CD14-positive monocyte (primary cell): ENCODE data around the gene KRTAP1-5. TPM values are rescaled to one million over a fixed set of nuclear protein-coding genes. Genes with fewer than 3 reads are reported as not detected.

ENCODE experiments used
- DNase-seq, 3 donors: peaks; one replicate each; pipeline ENCODE4 v3.0.0-alpha.2; 2011 to 2022
- H2AFZ ChIP-seq: 2 replicates; pipeline ENCODE4 v1.6.0; 2012; ENCODE audit warnings: mild to moderate bottlenecking, low read depth, low read length, inconsistent platforms; ENCODE audit not compliant: insufficient read depth, poor library complexity, severe bottlenecking
- H3K27ac ChIP-seq, 2 donors: 1 replicate in 1 of 2; 2 replicates in 1 of 2; pipeline ENCODE4 v1.5.1; 2012 to 2013; ENCODE audit warnings: low read length in 2 of 2, control low read depth in 1 of 2, inconsistent platforms in 1 of 2, low read depth in 1 of 2, mild to moderate bottlenecking in 1 of 2
- H3K27me3 ChIP-seq, 2 donors: one replicate each; pipeline versions ENCODE4 v1.6.0 to v1.6.1; 2011 to 2013; ENCODE audit warnings: low read length in 2 of 2; ENCODE audit not compliant: control insufficient read depth in 2 of 2, insufficient read depth in 2 of 2
- H3K36me3 ChIP-seq, 2 donors: replicated peaks in 1 of 2; 1 replicate in 1 of 2; 2 replicates in 1 of 2; pipeline versions ENCODE4 v1.5.1 to v1.6.1; 2012 to 2013; ENCODE audit warnings: low read length in 2 of 2, control low read depth in 1 of 2, inconsistent platforms in 1 of 2, mild to moderate bottlenecking in 1 of 2; ENCODE audit not compliant: insufficient read depth in 2 of 2, control insufficient read depth in 1 of 2
- H3K4me1 ChIP-seq, 2 donors: 1 replicate in 1 of 2; 2 replicates in 1 of 2; pipeline versions ENCODE4 v1.5.1 to v1.6.1; 2012 to 2013; ENCODE audit warnings: low read length in 2 of 2, control low read depth in 1 of 2, inconsistent platforms in 1 of 2, mild to moderate bottlenecking in 1 of 2, moderate library complexity in 1 of 2; ENCODE audit not compliant: insufficient read depth in 2 of 2, control insufficient read depth in 1 of 2
- H3K4me2 ChIP-seq: replicated peaks from 2 replicates; pipeline ENCODE3; 2012; ENCODE audit warnings: low read length, moderate library complexity, mild to moderate bottlenecking; ENCODE audit not compliant: poor library complexity, severe bottlenecking; ENCODE audit errors: extremely low read depth
- H3K4me3 ChIP-seq, 3 experiments: fragments of 200-600 bp in 1 of 3; sonication (generic) in 1 of 3; replicated peaks in 1 of 3; 1 replicate in 2 of 3; 2 replicates in 1 of 3; pipeline ENCODE4 v1.5.1; 2011 to 2013; ENCODE audit warnings: low read length in 3 of 3, mild to moderate bottlenecking in 3 of 3, control low read depth in 2 of 3, low read depth in 2 of 3, inconsistent platforms in 1 of 3, moderate library complexity in 1 of 3
- H3K79me2 ChIP-seq: 2 replicates; pipeline ENCODE4 v1.6.0; 2012; ENCODE audit warnings: mild to moderate bottlenecking, control low read depth, inconsistent platforms, low read length, moderate library complexity; ENCODE audit not compliant: insufficient read depth
- H3K9ac ChIP-seq: 2 replicates; pipeline ENCODE4 v1.6.0; 2017; ENCODE audit warnings: low read length, mild to moderate bottlenecking; ENCODE audit not compliant: insufficient read depth, poor library complexity, severe bottlenecking
- H3K9me3 ChIP-seq, 2 donors: replicated peaks in 1 of 2; 1 replicate in 1 of 2; 2 replicates in 1 of 2; pipeline versions ENCODE4 v1.5.1 to v1.6.1; 2012 to 2013; ENCODE audit warnings: low read length in 2 of 2, control low read depth in 1 of 2; ENCODE audit not compliant: control insufficient read depth in 1 of 2, insufficient read depth in 1 of 2
- H4K20me1 ChIP-seq: 2 replicates; pipeline ENCODE4 v1.6.0; 2012; ENCODE audit warnings: mild to moderate bottlenecking, low read length, control low read depth, moderate library complexity; ENCODE audit not compliant: insufficient read depth
- H3K27ac Mint-ChIP-seq, 7 donors: one replicate each; pipeline ENCODE4 v1.8.0; 2020; ENCODE audit warnings: mild to moderate bottlenecking in 7 of 7, mixed read lengths in 7 of 7, moderate library complexity in 6 of 7, inconsistent platforms in 2 of 7
- H3K27me3 Mint-ChIP-seq, 3 donors: one replicate each; pipeline ENCODE4 v1.8.0; 2021 to 2022; ENCODE audit warnings: low read depth in 3 of 3, mild to moderate bottlenecking in 3 of 3, mixed read lengths in 3 of 3, moderate library complexity in 3 of 3, inconsistent platforms in 1 of 3
- H3K36me3 Mint-ChIP-seq, 2 donors: one replicate each; pipeline ENCODE4 v1.8.0; 2020; ENCODE audit warnings: mixed read lengths in 2 of 2, inconsistent platforms in 1 of 2, mild to moderate bottlenecking in 1 of 2
- H3K4me1 Mint-ChIP-seq: one replicate; pipeline ENCODE4 v1.8.0; 2020; ENCODE audit warnings: mild to moderate bottlenecking, mixed read lengths
- H3K4me3 Mint-ChIP-seq, 2 donors: one replicate each; pipeline ENCODE4 v1.8.0; 2020; ENCODE audit warnings: mild to moderate bottlenecking in 2 of 2, mixed read lengths in 2 of 2, moderate library complexity in 1 of 2
- H3K9me3 Mint-ChIP-seq, 7 donors: one replicate each; pipeline ENCODE4 v1.8.0; 2020 to 2022; ENCODE audit warnings: mixed read lengths in 7 of 7, mild to moderate bottlenecking in 6 of 7, moderate library complexity in 6 of 7, inconsistent platforms in 2 of 7
- CTCF ChIP-seq: fragments of 200-600 bp; IDR thresholded peaks from one replicate; pipeline ENCODE4 v1.8.0; 2022; ENCODE audit warnings: antibody characterized with exemption, mild to moderate bottlenecking
- WGBS: methylation state at CpG from one replicate; pipeline ENCODE4 v1.1.5; 2013; ENCODE audit warnings: missing lambda C conversion rate; ENCODE audit not compliant: insufficient coverage; 5-methylcytosine and 5-hydroxymethylcytosine counted together
- intact Hi-C, 2 donors: fragments of 100-400 bp; cut with micrococcal nuclease; formaldehyde crosslinking; loops; one replicate each; pipeline versions ENCODE4 v1.15.0 to v1.15.1; 2023
- polyA plus RNA-seq, 3 donors: library from polyadenylated mRNA; depleted of rRNA in 1 of 3; unstranded in 2 of 3; stranded (reverse) in 1 of 3; fragments of 300-500 nt in 2 of 3; fragments of >200 nt in 1 of 3; fragmentation: Illumina TruSeq in 2 of 3; gene quantifications; 1 replicate in 2 of 3; 2 replicates in 1 of 3; pipeline ENCODE4 v1.2.3, GENCODE V29; 2012 to 2021

KRTAP1-5 gene
- polyA plus RNA-seq, 3 donors: not detected

GRCh38 chr17:40995116-40995515 lies 31.9 kb downstream of the KRTAP1-5 start:
- Histone ChIP-seq H2AFZ (no peak overlapping the region), H3K36me3 (no peaks in the 10 kb centered on the region), H3K79me2 (no peaks in the 10 kb centered on the region), H3K27me3 (peaks cover 3% of the 10 kb centered on the region in 2 donors), H3K4me3 (no peak overlapping the region), H3K27ac (no peak overlapping the region), H3K9me3 (no peaks in the 10 kb centered on the region), H3K4me2 (no peak overlapping the region), H3K4me1 (no peaks in the 10 kb centered on the region), H4K20me1 (no peaks in the 10 kb centered on the region), H3K9ac (no peak overlapping the region)
- no CpG with 5 or more reads among the region's 1 CpG for WGBS
- Mint-ChIP-seq H3K4me1 (no peaks in the 10 kb centered on the region), H3K4me3 (no peak overlapping the region), H3K27ac (no peak overlapping the region), H3K27me3 (peaks cover 13 to 18% (median 15%) of the 10 kb centered on the region in 3 donors), H3K9me3 (peaks cover 0 to 2% (median 0%) of the 10 kb centered on the region in 7 donors), H3K36me3 (no peaks in the 10 kb centered on the region)
- intact Hi-C loops: no loop called here
- TF ChIP-seq CTCF: no peak
- DNase-seq: no peak

GRCh38 chr17:40993839-40994238 lies 33.2 kb downstream of the KRTAP1-5 start, which contains the start of gene KRTAP3-3:
TSS of gene KRTAP3-3 (minus strand) at chr17:40994164. CDS start at chr17:40994097, 67 bp downstream.
- no peak for TF ChIP-seq CTCF
- H3K4me3 ChIP-seq: no peak within 1 kb of the TSS
- Mint-ChIP-seq H3K27ac (peak within 1 kb of the TSS in 1 of 7 donors; percentile 17), H3K27me3 (peaks cover 7 to 19% (median 13%) of the 10 kb centered on the region in 3 donors), H3K36me3 (no peaks in the 10 kb centered on the region), H3K4me1 (no peaks in the 10 kb centered on the region), H3K9me3 (no peaks in the 10 kb centered on the region), H3K4me3 (no peak within 1 kb of the TSS)
- H4K20me1 ChIP-seq: no peaks in the 10 kb centered on the region
- no peak within 1 kb of the TSS for H3K27ac ChIP-seq
- no peaks in the 10 kb centered on the region for H3K4me1 ChIP-seq
- WGBS: 61% methylated on average over 4 of the region's 4 CpGs
- no peak within 1 kb of the TSS for H3K9ac ChIP-seq
- H3K36me3 ChIP-seq: no peaks in the 10 kb centered on the region
- H3K27me3 ChIP-seq: peaks cover 3% of the 10 kb centered on the region in 2 donors
- no peak within 1 kb of the TSS for H3K4me2 ChIP-seq
- no peak within 1 kb of the TSS for H2AFZ ChIP-seq
- H3K79me2 ChIP-seq: no peaks in the 10 kb centered on the region
- no peak for DNase-seq
- intact Hi-C loops: no loop called here
- H3K9me3 ChIP-seq: no peaks in the 10 kb centered on the region
